ENCODE data around the gene ZBTB40.

DNA sequence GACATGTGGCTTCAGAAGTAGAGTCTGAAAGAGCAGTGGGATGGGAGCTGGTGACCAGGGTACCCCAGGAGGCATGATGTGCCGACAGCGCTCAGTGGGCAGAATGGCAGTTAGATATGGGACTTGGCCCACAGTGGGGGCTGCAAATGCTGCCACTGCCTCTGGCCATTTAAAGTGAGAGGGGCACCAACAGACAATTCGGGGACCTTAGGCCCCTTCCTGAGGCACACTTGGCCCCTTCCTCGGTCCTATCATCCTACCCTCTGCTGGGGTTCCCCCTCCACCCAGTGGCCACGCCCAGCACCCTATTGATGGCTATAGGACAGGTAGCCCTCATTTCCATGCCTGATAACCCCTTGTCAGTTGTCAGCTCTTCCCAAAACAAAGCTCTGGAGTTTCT is 75.0 kb downstream of the ZBTB40 start:
- no peak for TF ChIP-seq MXI1 (IDR thresholded peaks at IDR 0.05; ENCODE audit: low read depth, low read length)
- TF ChIP-seq TEAD4 (IDR thresholded peaks at IDR 0.05; ENCODE audit: borderline replicate concordance, insufficient read depth): no peak
- TF ChIP-seq RFX5 (IDR thresholded peaks at IDR 0.05; ENCODE audit: low read length): no peak
- no peak for TF ChIP-seq YY1 (IDR thresholded peaks at IDR 0.05; ENCODE audit: low read depth)
- no peak for TF ChIP-seq CHD2 (IDR thresholded peaks at IDR 0.05; ENCODE audit: low read length, partially characterized antibody)
- TF ChIP-seq, protein P1, sequence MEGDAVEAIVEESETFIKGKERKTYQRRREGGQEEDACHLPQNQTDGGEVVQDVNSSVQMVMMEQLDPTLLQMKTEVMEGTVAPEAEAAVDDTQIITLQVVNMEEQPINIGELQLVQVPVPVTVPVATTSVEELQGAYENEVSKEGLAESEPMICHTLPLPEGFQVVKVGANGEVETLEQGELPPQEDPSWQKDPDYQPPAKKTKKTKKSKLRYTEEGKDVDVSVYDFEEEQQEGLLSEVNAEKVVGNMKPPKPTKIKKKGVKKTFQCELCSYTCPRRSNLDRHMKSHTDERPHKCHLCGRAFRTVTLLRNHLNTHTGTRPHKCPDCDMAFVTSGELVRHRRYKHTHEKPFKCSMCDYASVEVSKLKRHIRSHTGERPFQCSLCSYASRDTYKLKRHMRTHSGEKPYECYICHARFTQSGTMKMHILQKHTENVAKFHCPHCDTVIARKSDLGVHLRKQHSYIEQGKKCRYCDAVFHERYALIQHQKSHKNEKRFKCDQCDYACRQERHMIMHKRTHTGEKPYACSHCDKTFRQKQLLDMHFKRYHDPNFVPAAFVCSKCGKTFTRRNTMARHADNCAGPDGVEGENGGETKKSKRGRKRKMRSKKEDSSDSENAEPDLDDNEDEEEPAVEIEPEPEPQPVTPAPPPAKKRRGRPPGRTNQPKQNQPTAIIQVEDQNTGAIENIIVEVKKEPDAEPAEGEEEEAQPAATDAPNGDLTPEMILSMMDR (IDR thresholded peaks at IDR 0.05): no peak
- no peak for TF ChIP-seq FOXJ3 (CRISPR knock-in tag; IDR thresholded peaks at IDR 0.05)
- TF ChIP-seq SIN3A (IDR thresholded peaks at IDR 0.05; ENCODE audit: borderline replicate concordance, low read depth, low read length): no peak
- no peak for TF ChIP-seq TAF1 (IDR thresholded peaks at IDR 0.05; ENCODE audit: borderline replicate concordance, low read depth, low read length)
- no peak for TF ChIP-seq FOSL2 (IDR thresholded peaks at IDR 0.05; ENCODE audit: borderline replicate concordance, low read depth)
